ENCODE results near the gene CTNNA3. TPM values are rescaled to one million over a fixed set of nuclear protein-coding genes. Genes with fewer than 3 reads are reported as not detected.

The CTNNA3 gene
- total RNA-seq, 1 experiment from 2014 or later: 0.32 TPM

DNA sequence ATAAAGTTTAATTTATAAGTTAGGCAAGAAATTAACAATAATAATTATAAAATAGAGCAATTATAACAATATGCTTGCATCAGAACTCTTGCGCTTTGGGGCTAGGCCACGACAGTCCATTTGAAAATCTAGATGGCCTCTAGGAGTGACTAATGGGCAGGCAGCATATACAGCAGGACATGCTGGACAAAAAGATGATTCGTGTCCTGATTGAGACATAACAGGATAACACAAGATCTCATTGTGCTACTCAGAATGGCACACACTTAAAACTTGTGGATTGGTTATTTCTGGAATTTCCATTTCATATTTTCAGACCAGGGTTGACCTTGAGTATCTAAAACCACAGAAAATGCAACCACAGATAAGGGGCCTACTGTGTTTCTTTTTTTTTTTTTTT is 27.5 kb downstream of the CTNNA3 start:
- Histone ChIP-seq H3K79me2 (ENCODE audit: insufficient read depth, low read length) (no peaks in the 10 kb centered on the region), H3K4me3 (replicated peaks in 1 of 2; ENCODE audit: low read depth in 1 of 2, low read length in 2 of 2) (no peak overlapping the region), H4K20me1 (ENCODE audit: insufficient read depth) (no peaks in the 10 kb centered on the region), H3K27me3 (ENCODE audit: insufficient read depth, low read length) (no peaks in the 10 kb centered on the region), H3K9ac (ENCODE audit: low read length) (no peak overlapping the region), H2AFZ (ENCODE audit: low read depth, low read length, poor library complexity, severe bottlenecking) (no peak overlapping the region), H3K4me1 (ENCODE audit: control insufficient read depth in 1 of 2, insufficient read depth in 2 of 2, low read length in 2 of 2) (peaks cover 13 to 21% of the 10 kb centered on the region in 2 experiments), H3K36me3 (ENCODE audit: control insufficient read depth in 1 of 2, insufficient read depth in 2 of 2, low read length in 2 of 2) (no peaks in the 10 kb centered on the region), H3K9me3 (ENCODE audit: control insufficient read depth in 1 of 2, insufficient read depth in 1 of 2, low read depth in 1 of 2, low read length in 2 of 2) (no peaks in the 10 kb centered on the region), H3K9me2 (ENCODE audit: insufficient read depth) (no peaks in the 10 kb centered on the region), H3K27ac (ENCODE audit: low read depth, low read length) (no peak overlapping the region), H3K4me2 (ENCODE audit: low read length) (no peak overlapping the region)
- ChIA-PET CTCF (interaction anchor here (2.8 kb wide), 1 partner anchor 111 kb away, joined by 13 read pairs; no protein-coding TSS in a partner anchor), POLR2A (no interaction called here), RAD21 (ENCODE audit: low non-redundant PET in 1 of 2, low total read pairs in 2 of 2, uncharacterized antibody in 2 of 2, unreplicated experiment in 2 of 2) (no interaction called here)
- intact Hi-C loops (cut with micrococcal nuclease): loop anchor here (5.0 kb wide), 1 partner anchor 94 kb away; no protein-coding TSS in a partner anchor
- TF ChIP-seq FOSL1 (IDR thresholded peaks at IDR 0.05; ENCODE audit: low read depth) (no peak), EZH2phosphoT487 (IDR thresholded peaks at IDR 0.05; ENCODE audit: borderline replicate concordance) (no peak), EZH2 (IDR thresholded peaks at IDR 0.05) (no peak), SIN3A (IDR thresholded peaks at IDR 0.05; ENCODE audit: low read depth) (no peak), ZFX (IDR thresholded peaks at IDR 0.05) (no peak), RAD21 (IDR thresholded peaks at IDR 0.05; ENCODE audit: low read depth) (no peak), SP1 (IDR thresholded peaks at IDR 0.05; ENCODE audit: low read depth) (no peak), POLR2AphosphoS5 (IDR thresholded peaks at IDR 0.05; ENCODE audit: low read depth, low read length) (no peak), SRF (IDR thresholded peaks at IDR 0.05; ENCODE audit: low read depth) (no peak), ELF1 (IDR thresholded peaks at IDR 0.05; ENCODE audit: borderline replicate concordance, low read depth) (no peak), YY1 (IDR thresholded peaks at IDR 0.05; ENCODE audit: extremely low read depth, insufficient replicate concordance, low read depth, low read length) (no peak), JUND (IDR thresholded peaks at IDR 0.05) (no peak)
- TF ChIP-seq, protein P1, sequence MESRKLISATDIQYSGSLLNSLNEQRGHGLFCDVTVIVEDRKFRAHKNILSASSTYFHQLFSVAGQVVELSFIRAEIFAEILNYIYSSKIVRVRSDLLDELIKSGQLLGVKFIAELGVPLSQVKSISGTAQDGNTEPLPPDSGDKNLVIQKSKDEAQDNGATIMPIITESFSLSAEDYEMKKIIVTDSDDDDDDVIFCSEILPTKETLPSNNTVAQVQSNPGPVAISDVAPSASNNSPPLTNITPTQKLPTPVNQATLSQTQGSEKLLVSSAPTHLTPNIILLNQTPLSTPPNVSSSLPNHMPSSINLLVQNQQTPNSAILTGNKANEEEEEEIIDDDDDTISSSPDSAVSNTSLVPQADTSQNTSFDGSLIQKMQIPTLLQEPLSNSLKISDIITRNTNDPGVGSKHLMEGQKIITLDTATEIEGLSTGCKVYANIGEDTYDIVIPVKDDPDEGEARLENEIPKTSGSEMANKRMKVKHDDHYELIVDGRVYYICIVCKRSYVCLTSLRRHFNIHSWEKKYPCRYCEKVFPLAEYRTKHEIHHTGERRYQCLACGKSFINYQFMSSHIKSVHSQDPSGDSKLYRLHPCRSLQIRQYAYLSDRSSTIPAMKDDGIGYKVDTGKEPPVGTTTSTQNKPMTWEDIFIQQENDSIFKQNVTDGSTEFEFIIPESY (IDR thresholded peaks at IDR 0.05; ENCODE audit: extremely low read depth, insufficient replicate concordance, low read length): no peak
- TF ChIP-seq, protein P2, sequence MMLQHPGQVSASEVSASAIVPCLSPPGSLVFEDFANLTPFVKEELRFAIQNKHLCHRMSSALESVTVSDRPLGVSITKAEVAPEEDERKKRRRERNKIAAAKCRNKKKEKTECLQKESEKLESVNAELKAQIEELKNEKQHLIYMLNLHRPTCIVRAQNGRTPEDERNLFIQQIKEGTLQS (IDR thresholded peaks at IDR 0.05): no peak
- TF ChIP-seq, protein P3, sequence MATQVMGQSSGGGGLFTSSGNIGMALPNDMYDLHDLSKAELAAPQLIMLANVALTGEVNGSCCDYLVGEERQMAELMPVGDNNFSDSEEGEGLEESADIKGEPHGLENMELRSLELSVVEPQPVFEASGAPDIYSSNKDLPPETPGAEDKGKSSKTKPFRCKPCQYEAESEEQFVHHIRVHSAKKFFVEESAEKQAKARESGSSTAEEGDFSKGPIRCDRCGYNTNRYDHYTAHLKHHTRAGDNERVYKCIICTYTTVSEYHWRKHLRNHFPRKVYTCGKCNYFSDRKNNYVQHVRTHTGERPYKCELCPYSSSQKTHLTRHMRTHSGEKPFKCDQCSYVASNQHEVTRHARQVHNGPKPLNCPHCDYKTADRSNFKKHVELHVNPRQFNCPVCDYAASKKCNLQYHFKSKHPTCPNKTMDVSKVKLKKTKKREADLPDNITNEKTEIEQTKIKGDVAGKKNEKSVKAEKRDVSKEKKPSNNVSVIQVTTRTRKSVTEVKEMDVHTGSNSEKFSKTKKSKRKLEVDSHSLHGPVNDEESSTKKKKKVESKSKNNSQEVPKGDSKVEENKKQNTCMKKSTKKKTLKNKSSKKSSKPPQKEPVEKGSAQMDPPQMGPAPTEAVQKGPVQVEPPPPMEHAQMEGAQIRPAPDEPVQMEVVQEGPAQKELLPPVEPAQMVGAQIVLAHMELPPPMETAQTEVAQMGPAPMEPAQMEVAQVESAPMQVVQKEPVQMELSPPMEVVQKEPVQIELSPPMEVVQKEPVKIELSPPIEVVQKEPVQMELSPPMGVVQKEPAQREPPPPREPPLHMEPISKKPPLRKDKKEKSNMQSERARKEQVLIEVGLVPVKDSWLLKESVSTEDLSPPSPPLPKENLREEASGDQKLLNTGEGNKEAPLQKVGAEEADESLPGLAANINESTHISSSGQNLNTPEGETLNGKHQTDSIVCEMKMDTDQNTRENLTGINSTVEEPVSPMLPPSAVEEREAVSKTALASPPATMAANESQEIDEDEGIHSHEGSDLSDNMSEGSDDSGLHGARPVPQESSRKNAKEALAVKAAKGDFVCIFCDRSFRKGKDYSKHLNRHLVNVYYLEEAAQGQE (IDR thresholded peaks at IDR 0.05; ENCODE audit: low read depth): no peak
- DNase-seq (ENCODE audit: low read depth, low spot score) (no peak), ATAC-seq (no peak)
- BruUV-seq (replicated peaks): no TSS peak
